ENCODE data around the gene KCNMA1.

Gene KCNMA1

DNA sequence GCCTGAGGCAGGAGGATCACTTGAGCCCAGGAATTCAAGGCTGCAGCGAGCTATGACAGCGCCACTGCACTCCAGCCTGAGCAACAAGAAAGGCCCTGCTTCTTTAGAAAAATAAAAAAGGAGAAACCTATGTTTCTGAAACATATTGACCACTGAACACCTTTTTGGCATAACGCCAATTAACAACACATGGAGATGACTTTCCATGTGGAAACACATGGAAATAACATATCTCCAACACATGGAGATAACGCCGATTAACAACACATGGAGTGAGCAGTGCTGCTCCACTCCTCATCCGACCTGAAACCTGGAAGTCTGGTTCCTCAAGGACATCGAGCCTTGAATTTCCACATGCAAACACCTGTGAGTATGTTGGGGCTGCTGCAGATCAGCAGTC, 126.9 kb downstream of the KCNMA1 start:
- DNase-seq (ENCODE audit: low read depth in 2 of 2): no peak

DNA sequence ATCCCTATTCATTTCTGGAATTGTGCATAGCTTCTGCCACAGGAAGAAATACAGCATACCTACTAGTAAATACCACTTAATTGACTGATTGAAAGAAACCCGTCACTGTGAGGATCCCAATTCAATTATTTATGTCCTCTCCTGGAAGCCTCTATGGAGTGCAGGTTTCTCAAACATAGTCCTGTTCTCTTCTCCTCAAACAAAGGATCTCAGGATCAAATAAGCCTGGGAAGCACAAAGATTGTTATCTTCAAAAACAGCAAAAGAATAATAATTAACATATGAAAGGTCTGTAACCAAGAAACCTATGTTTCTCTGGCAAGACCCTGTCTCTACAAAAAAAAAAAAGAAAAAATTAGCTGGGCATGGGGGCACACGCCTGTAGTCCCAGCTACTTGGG, 127.3 kb downstream of the KCNMA1 start:
- no peak for DNase-seq (ENCODE audit: low read depth in 2 of 2)

GRCh38 chr10:77509391-77509790, 128.2 kb downstream of the KCNMA1 start:
- DNase-seq (ENCODE audit: low read depth in 2 of 2): no peak

DNA sequence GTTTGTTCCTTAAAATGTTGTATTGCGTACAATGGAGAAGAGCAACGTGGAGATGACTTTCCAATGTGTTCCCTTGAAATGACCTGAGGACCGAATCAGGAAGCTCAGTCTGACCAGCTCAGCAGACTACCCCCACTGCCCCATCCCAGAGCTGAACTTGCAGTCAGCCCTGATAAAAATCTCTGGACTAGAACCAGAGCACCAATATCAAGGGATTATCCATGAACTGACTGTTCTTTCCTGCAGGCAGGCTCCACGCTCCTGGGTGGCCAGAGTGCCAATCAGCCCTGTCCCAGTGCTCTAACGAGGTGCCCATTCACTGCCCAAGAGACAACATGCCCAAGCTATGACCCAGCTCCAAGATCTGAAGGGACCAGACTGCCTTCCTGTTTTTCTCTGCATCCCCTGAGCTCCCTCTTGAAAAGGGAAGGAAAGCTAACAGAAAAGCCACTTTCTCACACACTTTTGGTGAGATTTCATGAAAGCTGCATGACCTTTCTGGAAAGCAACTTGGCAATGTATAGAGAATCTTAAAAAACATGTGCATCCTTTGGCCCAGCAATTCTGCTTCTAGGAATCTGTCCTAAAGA, 130.2 kb downstream of the KCNMA1 start:
- no peak for DNase-seq (ENCODE audit: low read depth in 2 of 2)

- DNase-seq (ENCODE audit: low read depth in 2 of 2): no peak
Measured at GRCh38 chr10:77506517-77507200, 130.9 kb downstream of the KCNMA1 start.

GRCh38 chr10:77505431-77506334, 131.9 kb downstream of the KCNMA1 start:
- DNase-seq (ENCODE audit: low read depth in 2 of 2): no peak

- no peak for DNase-seq (ENCODE audit: low read depth in 2 of 2)
Measured at GRCh38 chr10:77504873-77505257, 132.7 kb downstream of the KCNMA1 start.

GRCh38 chr10:77504196-77504872, 133.3 kb downstream of the KCNMA1 start:
- DNase-seq (ENCODE audit: low read depth in 2 of 2): no peak

DNA sequence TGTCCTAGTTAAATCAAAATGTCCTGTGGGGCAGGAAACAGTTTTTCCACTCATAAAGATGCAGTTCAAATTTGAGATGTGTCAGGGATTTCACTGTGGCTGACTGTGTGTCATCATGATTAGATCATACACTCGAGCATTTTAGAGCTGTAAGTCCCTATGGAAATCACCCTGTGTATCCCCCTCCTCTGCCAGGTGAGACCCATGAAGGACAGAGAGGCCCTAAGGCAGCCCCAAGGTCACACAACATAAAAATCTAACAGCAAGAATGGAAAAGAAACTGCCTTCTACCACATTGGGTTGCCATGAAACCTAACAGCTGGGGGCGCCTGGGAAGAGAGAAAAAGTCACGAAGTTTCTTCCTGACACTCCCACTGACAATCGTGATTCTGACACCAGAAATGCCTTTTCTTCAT, 135.8 kb downstream of the KCNMA1 start:
- no peak for DNase-seq (ENCODE audit: low read depth in 2 of 2)

GRCh38 chr10:77501152-77501845, 136.3 kb downstream of the KCNMA1 start:
- DNase-seq (ENCODE audit: low read depth in 2 of 2): no peak

- DNase-seq (ENCODE audit: low read depth in 2 of 2): no peak
Measured at GRCh38 chr10:77500754-77501151, 136.9 kb downstream of the KCNMA1 start.

- no peak for DNase-seq (ENCODE audit: low read depth in 2 of 2)
Measured at GRCh38 chr10:77498829-77499228, 138.8 kb downstream of the KCNMA1 start.

GRCh38 chr10:77498210-77498609, 139.4 kb downstream of the KCNMA1 start:
- DNase-seq (ENCODE audit: low read depth in 2 of 2): no peak

DNA sequence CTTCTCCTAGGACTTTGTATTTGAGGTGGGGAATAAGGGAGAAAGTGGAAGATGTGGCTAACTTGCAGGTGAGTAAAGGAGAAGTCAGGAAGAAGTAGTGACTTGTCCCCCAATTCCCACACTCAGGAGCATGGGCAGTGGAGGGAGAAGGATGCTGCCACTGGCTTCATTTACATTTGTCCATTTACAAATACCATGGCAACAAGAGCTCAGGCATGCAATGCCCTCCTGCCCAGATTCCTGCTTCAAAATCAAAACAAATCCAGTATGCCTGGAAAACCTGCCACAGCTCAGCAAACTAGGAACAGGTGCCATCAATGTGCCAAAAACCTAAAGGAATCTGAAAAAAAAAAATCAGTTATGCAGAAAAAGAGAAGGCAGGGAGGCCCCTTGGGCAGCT, 139.9 kb downstream of the KCNMA1 start:
- DNase-seq (ENCODE audit: low read depth in 2 of 2): no peak

- no peak for DNase-seq (ENCODE audit: low read depth in 2 of 2)
Measured at GRCh38 chr10:77496941-77497420, 140.6 kb downstream of the KCNMA1 start.

- no peak for DNase-seq (ENCODE audit: low read depth in 2 of 2)
Measured at GRCh38 chr10:77494756-77495541, 142.7 kb downstream of the KCNMA1 start.

- no peak for DNase-seq (ENCODE audit: low read depth in 2 of 2)
Measured at GRCh38 chr10:77494327-77494726, 143.3 kb downstream of the KCNMA1 start.

- no peak for DNase-seq (ENCODE audit: low read depth in 2 of 2)
Measured at GRCh38 chr10:77493851-77494261, 143.8 kb downstream of the KCNMA1 start.

GRCh38 chr10:77493239-77493806, 144.3 kb downstream of the KCNMA1 start:
- no peak for DNase-seq (ENCODE audit: low read depth in 2 of 2)

DNA sequence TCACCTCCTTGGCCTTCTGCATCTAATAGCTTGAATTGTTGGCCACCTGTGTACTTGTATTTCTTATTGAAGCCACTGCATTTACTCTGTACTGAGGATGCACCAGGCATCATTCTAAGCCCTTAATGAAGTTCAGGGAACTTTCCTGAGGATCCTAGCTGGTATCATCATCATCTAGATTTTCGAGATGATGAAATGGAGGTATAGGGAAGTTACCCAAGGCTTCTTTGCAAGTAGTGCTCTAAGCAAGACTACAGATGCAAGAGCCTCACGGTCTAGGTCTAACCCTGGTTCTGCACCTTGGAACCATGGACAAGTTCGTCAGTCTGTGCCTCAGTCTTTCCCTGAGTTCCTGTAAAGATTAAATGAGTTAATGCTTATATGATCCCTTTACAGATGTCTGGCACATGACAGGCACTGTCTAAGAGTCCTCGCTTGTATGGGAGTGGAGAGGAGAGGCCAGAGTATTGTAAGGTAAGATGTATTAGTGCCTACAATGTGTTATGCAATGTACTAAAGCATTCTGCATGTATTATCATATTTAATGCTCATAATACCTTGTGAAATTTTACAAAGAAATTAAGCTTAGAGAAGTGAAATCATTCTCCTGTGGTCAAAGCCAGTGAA, 145.1 kb downstream of the KCNMA1 start:
- no peak for DNase-seq (ENCODE audit: low read depth in 2 of 2)

All from stimulated activated CD4-positive, alpha-beta T cell treated with anti-CD3 and anti-CD28 coated beads, Interleukin-1b, Interleukin-23, amount 100 ng/mL, for 4 hours (primary cell).